ENCODE results near the gene PCDHGB2.

The PCDHGB2 gene

DNA sequence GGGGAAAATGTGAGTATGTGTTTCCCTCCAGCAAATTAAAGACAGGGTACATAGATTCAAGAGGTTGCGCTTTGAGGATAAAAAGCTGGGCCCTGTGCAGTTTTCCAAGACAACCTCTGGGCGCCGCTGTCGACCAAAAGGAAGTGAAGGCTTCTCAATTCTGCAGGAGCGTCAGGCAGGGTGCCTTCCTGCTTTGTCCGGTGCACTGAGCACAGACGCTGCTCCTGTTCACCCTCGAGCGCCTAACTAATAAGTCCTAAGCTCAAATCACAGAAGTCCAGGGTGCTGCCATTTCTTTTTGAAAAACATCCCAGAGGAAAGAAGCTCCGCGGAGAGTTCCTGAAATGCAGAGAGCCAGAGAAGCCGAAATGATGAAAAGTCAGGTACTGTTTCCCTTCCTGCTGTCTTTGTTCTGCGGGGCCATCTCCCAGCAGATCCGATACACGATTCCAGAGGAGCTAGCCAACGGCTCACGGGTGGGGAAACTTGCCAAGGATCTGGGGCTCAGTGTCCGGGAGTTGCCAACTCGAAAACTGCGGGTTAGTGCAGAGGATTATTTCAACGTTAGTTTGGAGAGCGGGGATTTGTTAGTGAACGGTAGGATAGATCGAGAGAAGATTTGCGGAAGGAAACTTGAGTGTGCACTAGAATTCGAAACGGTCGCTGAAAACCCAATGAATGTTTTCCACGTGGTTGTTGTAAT is 9.7 kb upstream of the PCDHGB2 start, which contains the start of gene PCDHGB1:
PCDHGB1 (plus strand) TSS at position 183 of the 703 bp plus-strand sequence; CDS start at position 345, 162 bp downstream.
- no peaks in the 10 kb centered on the region for H3K36me3 ChIP-seq (ENCODE audit: control insufficient read depth in 1 of 2, insufficient read depth in 2 of 2, low read length in 2 of 2)
- H3K4me3 ChIP-seq (ENCODE audit: low read depth in 1 of 2, low read length in 2 of 2): no peak within 1 kb of the TSS
- H3K9me3 ChIP-seq (ENCODE audit: control insufficient read depth in 1 of 2, low read length in 2 of 2): peaks cover 12 to 14% of the 10 kb centered on the region in 2 donors
- H3K4me1 ChIP-seq (ENCODE audit: control insufficient read depth in 1 of 2, insufficient read depth in 2 of 2, low read length in 2 of 2): no peaks in the 10 kb centered on the region
- H3K9ac ChIP-seq (ENCODE audit: low read depth in 1 of 2, low read length in 2 of 2): no peak within 1 kb of the TSS
- no peaks in the 10 kb centered on the region for H3K27me3 ChIP-seq (ENCODE audit: control insufficient read depth in 1 of 2, insufficient read depth in 2 of 2, low read length in 2 of 2)
- no peak within 1 kb of the TSS for H3K27ac ChIP-seq (ENCODE audit: low read depth, low read length)

- H3K27me3 ChIP-seq (ENCODE audit: control insufficient read depth in 1 of 2, insufficient read depth in 2 of 2, low read length in 2 of 2): no peaks in the 10 kb centered on the region
- no peaks in the 10 kb centered on the region for H3K36me3 ChIP-seq (ENCODE audit: control insufficient read depth in 1 of 2, insufficient read depth in 2 of 2, low read length in 2 of 2)
- no peaks in the 10 kb centered on the region for H3K4me1 ChIP-seq (ENCODE audit: control insufficient read depth in 1 of 2, insufficient read depth in 2 of 2, low read length in 2 of 2)
- H3K9me3 ChIP-seq (ENCODE audit: control insufficient read depth in 1 of 2, low read length in 2 of 2): peaks cover 18 to 20% of the 10 kb centered on the region in 2 donors
- no peak overlapping the region for H3K9ac ChIP-seq (ENCODE audit: low read depth in 1 of 2, low read length in 2 of 2)
- no peak overlapping the region for H3K27ac ChIP-seq (ENCODE audit: low read depth, low read length)
- H3K4me3 ChIP-seq (ENCODE audit: low read depth in 1 of 2, low read length in 2 of 2): peak overlapping the region in 1 of 2 donors; percentile 29
Measured at GRCh38 chr5:141351591-141351990, 8.2 kb upstream of the PCDHGB2 start.

DNA sequence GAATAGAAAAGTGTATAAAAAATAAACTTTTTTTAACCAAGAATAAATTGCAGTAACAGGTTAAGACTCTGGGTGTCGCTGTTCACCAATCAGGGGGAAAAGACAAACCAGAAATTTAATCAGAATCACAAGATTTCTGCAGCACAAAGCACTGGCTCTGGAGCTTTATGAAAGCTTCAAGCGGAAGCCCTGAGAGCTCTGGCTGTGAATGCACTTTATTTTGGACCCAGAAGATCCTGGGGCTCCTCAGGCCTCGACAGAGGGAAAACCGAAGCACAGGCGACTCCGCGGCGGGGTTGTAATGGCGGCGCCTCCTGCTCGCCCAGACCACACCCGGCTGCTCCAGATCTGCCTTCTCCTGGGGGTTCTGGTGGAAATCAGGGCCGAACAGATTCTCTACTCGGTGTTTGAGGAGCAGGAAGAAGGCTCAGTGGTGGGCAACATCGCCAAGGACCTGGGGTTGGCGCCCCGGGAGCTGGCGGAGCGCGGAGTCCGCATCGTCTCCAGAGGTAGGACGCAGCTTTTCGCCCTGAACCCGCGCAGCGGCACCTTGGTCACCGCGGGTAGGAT is 4.8 kb upstream of the PCDHGB2 start, which contains the start of gene PCDHGA4:
PCDHGA4 (plus strand) TSS at position 122 of the 570 bp plus-strand sequence; CDS start at position 209, 87 bp downstream.
- Histone ChIP-seq H3K9ac (ENCODE audit: low read depth in 1 of 2, low read length in 2 of 2) (no peak within 1 kb of the TSS), H3K4me3 (ENCODE audit: low read depth in 1 of 2, low read length in 2 of 2) (peak within 1 kb of the TSS in 1 of 2 donors; percentile 13), H3K27ac (ENCODE audit: low read depth, low read length) (no peak within 1 kb of the TSS), H3K36me3 (ENCODE audit: control insufficient read depth in 1 of 2, insufficient read depth in 2 of 2, low read length in 2 of 2) (no peaks in the 10 kb centered on the region), H3K27me3 (ENCODE audit: control insufficient read depth in 1 of 2, insufficient read depth in 2 of 2, low read length in 2 of 2) (no peaks in the 10 kb centered on the region), H3K9me3 (ENCODE audit: control insufficient read depth in 1 of 2, low read length in 2 of 2) (peaks cover 25 to 28% of the 10 kb centered on the region in 2 donors), H3K4me1 (ENCODE audit: control insufficient read depth in 1 of 2, insufficient read depth in 2 of 2, low read length in 2 of 2) (no peaks in the 10 kb centered on the region)

GRCh38 chr5:141355641-141356040 is 4.2 kb upstream of the PCDHGB2 start:
- no peak overlapping the region for H3K9ac ChIP-seq (ENCODE audit: low read depth in 1 of 2, low read length in 2 of 2)
- no peaks in the 10 kb centered on the region for H3K4me1 ChIP-seq (ENCODE audit: control insufficient read depth in 1 of 2, insufficient read depth in 2 of 2, low read length in 2 of 2)
- H3K36me3 ChIP-seq (ENCODE audit: control insufficient read depth in 1 of 2, insufficient read depth in 2 of 2, low read length in 2 of 2): no peaks in the 10 kb centered on the region
- H3K9me3 ChIP-seq (ENCODE audit: control insufficient read depth in 1 of 2, low read length in 2 of 2): peaks cover 31% of the 10 kb centered on the region in 2 donors
- H3K4me3 ChIP-seq (ENCODE audit: low read depth in 1 of 2, low read length in 2 of 2): no peak overlapping the region
- H3K27ac ChIP-seq (ENCODE audit: low read depth, low read length): no peak overlapping the region
- no peaks in the 10 kb centered on the region for H3K27me3 ChIP-seq (ENCODE audit: control insufficient read depth in 1 of 2, insufficient read depth in 2 of 2, low read length in 2 of 2)

- no peaks in the 10 kb centered on the region for H3K36me3 ChIP-seq (ENCODE audit: control insufficient read depth in 1 of 2, insufficient read depth in 2 of 2, low read length in 2 of 2)
- H3K9ac ChIP-seq (ENCODE audit: low read depth in 1 of 2, low read length in 2 of 2): no peak overlapping the region
- H3K4me1 ChIP-seq (ENCODE audit: control insufficient read depth in 1 of 2, insufficient read depth in 2 of 2, low read length in 2 of 2): no peaks in the 10 kb centered on the region
- no peaks in the 10 kb centered on the region for H3K27me3 ChIP-seq (ENCODE audit: control insufficient read depth in 1 of 2, insufficient read depth in 2 of 2, low read length in 2 of 2)
- no peak overlapping the region for H3K27ac ChIP-seq (ENCODE audit: low read depth, low read length)
- H3K9me3 ChIP-seq (ENCODE audit: control insufficient read depth in 1 of 2, low read length in 2 of 2): peaks cover 31 to 34% of the 10 kb centered on the region in 2 donors
- no peak overlapping the region for H3K4me3 ChIP-seq (ENCODE audit: low read depth in 1 of 2, low read length in 2 of 2)
Measured at GRCh38 chr5:141356133-141356532, 3.7 kb upstream of the PCDHGB2 start.

- Histone ChIP-seq H3K36me3 (ENCODE audit: control insufficient read depth in 1 of 2, insufficient read depth in 2 of 2, low read length in 2 of 2) (no peaks in the 10 kb centered on the region), H3K9ac (ENCODE audit: low read depth in 1 of 2, low read length in 2 of 2) (no peak overlapping the region)
Measured at GRCh38 chr5:141356950-141357349, 2.8 kb upstream of the PCDHGB2 start.

GRCh38 chr5:141360685-141361084 is 891 bp downstream of the PCDHGB2 start:
- Histone ChIP-seq H3K4me3 (ENCODE audit: low read depth in 1 of 2, low read length in 2 of 2) (peak overlapping the region in 1 of 2 donors; percentile 66), H3K36me3 (ENCODE audit: control insufficient read depth in 1 of 2, insufficient read depth in 2 of 2, low read length in 2 of 2) (no peaks in the 10 kb centered on the region), H3K9ac (ENCODE audit: low read depth in 1 of 2, low read length in 2 of 2) (no peak overlapping the region), H3K27ac (ENCODE audit: low read depth, low read length) (no peak overlapping the region), H3K27me3 (ENCODE audit: control insufficient read depth in 1 of 2, insufficient read depth in 2 of 2, low read length in 2 of 2) (no peaks in the 10 kb centered on the region), H3K4me1 (ENCODE audit: control insufficient read depth in 1 of 2, insufficient read depth in 2 of 2, low read length in 2 of 2) (no peaks in the 10 kb centered on the region), H3K9me3 (ENCODE audit: control insufficient read depth in 1 of 2, low read length in 2 of 2) (peaks cover 42 to 50% of the 10 kb centered on the region in 2 donors)

More at GRCh38 chr5:141356950-141357349, 2.8 kb upstream of the PCDHGB2 start:
- no peaks in the 10 kb centered on the region for H3K27me3 ChIP-seq (ENCODE audit: control insufficient read depth in 1 of 2, insufficient read depth in 2 of 2, low read length in 2 of 2)
- no peaks in the 10 kb centered on the region for H3K4me1 ChIP-seq (ENCODE audit: control insufficient read depth in 1 of 2, insufficient read depth in 2 of 2, low read length in 2 of 2)
- peak overlapping the region in 1 of 2 donors; percentile 20 for H3K4me3 ChIP-seq (ENCODE audit: low read depth in 1 of 2, low read length in 2 of 2)
- H3K9me3 ChIP-seq (ENCODE audit: control insufficient read depth in 1 of 2, low read length in 2 of 2): peaks cover 33 to 34% of the 10 kb centered on the region in 2 donors
- no peak overlapping the region for H3K27ac ChIP-seq (ENCODE audit: low read depth, low read length)

DNA sequence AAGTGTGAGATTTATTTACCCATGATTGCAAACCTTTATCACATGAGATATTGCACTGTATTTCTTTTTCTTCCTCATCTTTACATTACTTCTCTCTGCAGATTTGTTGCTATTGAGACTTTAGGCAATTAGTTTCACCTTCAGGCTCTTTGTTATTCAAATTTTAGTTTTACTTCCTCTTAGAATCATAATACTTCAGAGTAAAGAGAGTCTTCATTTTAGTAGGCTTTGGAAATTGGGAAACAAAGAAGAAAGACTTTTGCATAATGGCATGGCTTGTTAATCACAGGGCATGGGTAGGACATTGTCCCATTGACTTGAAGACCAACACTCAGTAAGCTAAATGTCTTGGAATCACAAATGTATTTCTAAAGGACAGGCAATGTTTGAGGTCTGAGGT is 2.9 kb downstream of the PCDHGB2 start:
- Histone ChIP-seq H3K9ac (ENCODE audit: low read depth in 1 of 2, low read length in 2 of 2) (no peak overlapping the region), H3K27ac (ENCODE audit: low read depth, low read length) (no peak overlapping the region), H3K4me1 (ENCODE audit: control insufficient read depth in 1 of 2, insufficient read depth in 2 of 2, low read length in 2 of 2) (no peaks in the 10 kb centered on the region), H3K27me3 (ENCODE audit: control insufficient read depth in 1 of 2, insufficient read depth in 2 of 2, low read length in 2 of 2) (no peaks in the 10 kb centered on the region), H3K4me3 (ENCODE audit: low read depth in 1 of 2, low read length in 2 of 2) (no peak overlapping the region), H3K9me3 (ENCODE audit: control insufficient read depth in 1 of 2, low read length in 2 of 2) (peaks cover 31 to 43% of the 10 kb centered on the region in 2 donors), H3K36me3 (ENCODE audit: control insufficient read depth in 1 of 2, insufficient read depth in 2 of 2, low read length in 2 of 2) (no peaks in the 10 kb centered on the region)

DNA sequence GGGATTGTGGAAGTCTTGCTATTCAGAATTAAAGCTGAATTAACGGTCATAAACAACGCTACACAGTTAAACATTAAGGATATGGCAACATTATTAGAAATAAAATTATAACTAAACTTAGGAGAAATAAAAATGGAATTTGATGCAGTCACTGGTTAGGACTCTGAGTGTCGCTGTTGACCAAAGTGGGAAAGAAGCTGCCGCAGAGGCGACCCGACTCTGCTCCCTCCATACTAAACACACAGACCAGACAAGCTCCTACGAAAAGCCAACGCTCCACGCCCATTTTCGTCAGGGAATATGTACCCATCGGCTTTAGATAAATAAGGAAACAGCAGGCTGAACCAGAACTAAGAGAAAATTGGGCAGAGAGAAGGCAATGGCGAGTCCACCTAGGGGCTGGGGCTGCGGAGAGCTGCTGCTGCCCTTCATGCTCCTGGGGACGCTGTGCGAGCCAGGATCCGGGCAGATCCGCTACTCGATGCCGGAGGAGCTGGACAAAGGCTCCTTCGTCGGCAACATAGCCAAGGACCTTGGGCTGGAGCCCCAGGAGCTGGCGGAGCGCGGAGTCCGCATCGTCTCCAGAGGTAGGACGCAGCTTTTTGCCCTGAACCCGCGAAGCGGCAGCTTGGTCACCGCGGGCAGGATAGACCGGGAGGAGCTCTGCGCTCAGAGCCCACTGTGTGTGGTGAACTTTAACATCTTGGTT is 4.3 kb downstream of the PCDHGB2 start, which contains the start of gene PCDHGA5:
PCDHGA5 (plus strand) TSS at position 211 of the 709 bp plus-strand sequence; CDS start at position 380, 169 bp downstream.
- no peaks in the 10 kb centered on the region for H3K27me3 ChIP-seq (ENCODE audit: control insufficient read depth in 1 of 2, insufficient read depth in 2 of 2, low read length in 2 of 2)
- no peak within 1 kb of the TSS for H3K27ac ChIP-seq (ENCODE audit: low read depth, low read length)
- H3K9me3 ChIP-seq (ENCODE audit: control insufficient read depth in 1 of 2, low read length in 2 of 2): peaks cover 31 to 43% of the 10 kb centered on the region in 2 donors
- H3K4me1 ChIP-seq (ENCODE audit: control insufficient read depth in 1 of 2, insufficient read depth in 2 of 2, low read length in 2 of 2): no peaks in the 10 kb centered on the region
- H3K4me3 ChIP-seq (ENCODE audit: low read depth in 1 of 2, low read length in 2 of 2): no peak within 1 kb of the TSS
- no peak within 1 kb of the TSS for H3K9ac ChIP-seq (ENCODE audit: low read depth in 1 of 2, low read length in 2 of 2)
- no peaks in the 10 kb centered on the region for H3K36me3 ChIP-seq (ENCODE audit: control insufficient read depth in 1 of 2, insufficient read depth in 2 of 2, low read length in 2 of 2)

Measured in duodenal mucosa (tissue), 2 donors.